Measurements from ENCODE around the gene ANO2.

The ANO2 gene

DNA sequence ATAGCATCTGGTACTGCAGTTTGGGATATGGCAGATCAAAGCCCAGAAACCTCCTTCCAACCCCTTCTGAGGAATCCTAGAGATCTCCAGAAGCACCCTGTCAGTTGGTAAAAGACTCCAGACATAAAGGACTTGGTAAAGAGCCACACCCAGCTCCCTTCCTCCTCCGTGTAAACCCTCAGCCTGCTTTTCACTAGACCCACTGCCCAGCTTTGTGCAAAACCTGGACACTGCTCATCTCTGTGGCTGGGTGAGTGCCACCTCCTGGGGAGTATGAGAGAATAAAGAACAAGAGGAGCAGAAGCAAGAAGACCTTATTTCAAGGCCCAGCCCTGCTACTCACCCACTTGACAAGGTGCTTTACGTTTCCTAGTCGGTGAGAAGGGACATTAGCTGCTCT lies 33.0 kb downstream of the ANO2 start:
- DNase-seq (ENCODE audit: low read depth) = no peak
- TF ChIP-seq, protein P1, sequence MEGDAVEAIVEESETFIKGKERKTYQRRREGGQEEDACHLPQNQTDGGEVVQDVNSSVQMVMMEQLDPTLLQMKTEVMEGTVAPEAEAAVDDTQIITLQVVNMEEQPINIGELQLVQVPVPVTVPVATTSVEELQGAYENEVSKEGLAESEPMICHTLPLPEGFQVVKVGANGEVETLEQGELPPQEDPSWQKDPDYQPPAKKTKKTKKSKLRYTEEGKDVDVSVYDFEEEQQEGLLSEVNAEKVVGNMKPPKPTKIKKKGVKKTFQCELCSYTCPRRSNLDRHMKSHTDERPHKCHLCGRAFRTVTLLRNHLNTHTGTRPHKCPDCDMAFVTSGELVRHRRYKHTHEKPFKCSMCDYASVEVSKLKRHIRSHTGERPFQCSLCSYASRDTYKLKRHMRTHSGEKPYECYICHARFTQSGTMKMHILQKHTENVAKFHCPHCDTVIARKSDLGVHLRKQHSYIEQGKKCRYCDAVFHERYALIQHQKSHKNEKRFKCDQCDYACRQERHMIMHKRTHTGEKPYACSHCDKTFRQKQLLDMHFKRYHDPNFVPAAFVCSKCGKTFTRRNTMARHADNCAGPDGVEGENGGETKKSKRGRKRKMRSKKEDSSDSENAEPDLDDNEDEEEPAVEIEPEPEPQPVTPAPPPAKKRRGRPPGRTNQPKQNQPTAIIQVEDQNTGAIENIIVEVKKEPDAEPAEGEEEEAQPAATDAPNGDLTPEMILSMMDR (IDR thresholded peaks at IDR 0.05; ENCODE audit: insufficient read depth, low read depth, low read length, missing control alignments) = no peak
- H3K4me3 ChIP-seq (ENCODE audit: low read depth, low read length) = no peak overlapping the region

DNA sequence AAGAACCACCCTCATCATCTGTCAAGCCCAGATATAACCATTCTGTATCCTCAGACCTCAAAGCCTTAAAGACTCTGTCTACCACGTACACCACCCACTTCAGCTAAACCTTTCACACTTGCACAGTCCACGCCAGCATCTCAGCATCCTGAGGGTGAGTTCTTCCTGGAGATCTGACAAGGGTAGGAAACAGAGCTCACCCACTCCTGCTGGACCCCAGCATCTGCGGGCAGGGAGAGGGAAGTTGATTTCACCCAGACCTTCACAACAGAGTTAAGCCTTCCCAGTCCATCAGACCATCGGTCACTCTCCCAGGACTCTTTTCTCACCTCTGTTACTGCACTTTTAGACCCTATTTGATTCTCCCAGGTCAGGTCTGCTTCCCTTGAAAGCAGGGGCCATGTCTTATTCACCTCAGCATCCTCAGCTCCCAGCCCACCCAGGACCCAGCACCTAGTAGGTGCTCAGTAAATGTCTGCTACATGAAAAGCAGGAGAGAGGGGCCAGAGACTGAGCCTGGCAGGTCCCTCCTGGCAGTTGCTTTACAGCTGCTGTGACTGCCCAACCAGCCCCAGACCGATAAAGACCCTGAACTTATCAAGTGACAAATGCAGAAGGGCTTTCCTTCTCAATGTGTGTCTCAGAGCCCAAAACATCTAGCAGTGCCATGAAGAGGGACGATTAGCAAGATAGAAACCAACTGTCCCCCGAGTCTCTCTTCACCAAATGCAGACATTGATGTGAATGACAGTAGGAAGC lies 34.1 kb downstream of the ANO2 start:
- TF ChIP-seq, protein P1 (IDR thresholded peaks at IDR 0.05; ENCODE audit: insufficient read depth, low read depth, low read length, missing control alignments) = no peak
- no peak for DNase-seq (ENCODE audit: low read depth)
- no peak overlapping the region for H3K4me3 ChIP-seq (ENCODE audit: low read depth, low read length)

DNA sequence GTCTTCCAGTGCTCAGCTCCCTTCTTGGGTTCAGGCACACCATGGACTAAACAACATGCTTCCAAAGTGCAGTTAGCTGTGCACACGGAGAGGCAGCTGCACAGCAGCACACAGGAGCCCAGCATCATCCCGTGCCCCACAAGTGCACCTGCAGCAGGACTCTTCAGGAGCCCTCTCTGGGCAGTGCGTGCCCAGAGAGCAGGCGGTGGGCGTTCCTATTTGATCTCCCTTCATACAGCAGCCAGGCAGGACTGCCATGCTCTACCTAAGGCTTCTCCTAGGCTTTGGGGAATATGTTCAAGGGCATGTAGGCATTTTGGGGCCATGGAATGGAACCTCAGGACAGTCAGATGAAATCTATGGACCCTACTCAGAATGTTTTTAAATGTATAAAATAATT lies 35.5 kb downstream of the ANO2 start:
- no peak overlapping the region for H3K4me3 ChIP-seq (ENCODE audit: low read depth, low read length)
- TF ChIP-seq, protein P1 (IDR thresholded peaks at IDR 0.05; ENCODE audit: insufficient read depth, low read depth, low read length, missing control alignments) = no peak
- DNase-seq (ENCODE audit: low read depth) = no peak

DNA sequence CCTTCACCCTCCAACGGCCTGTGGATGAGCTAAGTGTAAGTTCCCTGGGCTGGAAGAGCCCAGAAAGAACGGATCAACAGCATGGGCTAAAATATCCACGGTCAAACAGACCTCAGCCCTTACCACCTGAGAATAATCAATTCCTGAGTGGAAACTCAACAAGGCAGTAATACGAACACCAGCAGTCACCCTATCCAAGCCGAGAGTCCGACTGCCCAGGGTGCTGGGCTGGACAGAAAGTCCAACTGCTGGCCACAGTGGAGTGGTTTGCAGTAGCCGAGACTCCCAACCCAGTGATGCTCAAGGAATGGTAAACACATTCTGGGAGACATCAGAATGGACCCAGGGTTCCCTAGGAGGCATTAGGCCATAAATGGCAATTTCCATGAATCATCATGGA lies 36.8 kb downstream of the ANO2 start:
- DNase-seq (ENCODE audit: low read depth) = no peak
- TF ChIP-seq, protein P1 (IDR thresholded peaks at IDR 0.05; ENCODE audit: insufficient read depth, low read depth, low read length, missing control alignments) = no peak
- no peak overlapping the region for H3K4me3 ChIP-seq (ENCODE audit: low read depth, low read length)

DNA sequence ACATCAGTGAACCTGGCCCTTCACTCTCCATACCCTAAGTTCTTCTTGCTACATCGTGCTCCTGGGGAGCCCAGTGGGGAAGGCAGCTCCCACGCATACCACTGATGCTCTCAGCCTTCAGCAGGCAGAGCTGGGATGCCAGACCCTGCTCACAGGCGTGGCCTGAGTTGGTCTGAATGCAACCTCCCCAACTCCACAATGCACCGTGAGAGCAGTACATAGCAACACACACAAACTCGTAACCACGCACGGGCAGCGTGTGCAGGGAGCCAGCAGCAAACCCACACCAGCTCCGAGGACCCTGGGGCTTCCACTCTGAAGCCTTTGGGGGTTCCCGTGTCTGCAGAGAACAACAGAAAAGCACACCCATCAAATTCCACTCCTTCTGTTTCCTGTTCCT lies 37.3 kb downstream of the ANO2 start:
- H3K4me3 ChIP-seq (ENCODE audit: low read depth, low read length) = no peak overlapping the region
- no peak for DNase-seq (ENCODE audit: low read depth)
- TF ChIP-seq, protein P1 (IDR thresholded peaks at IDR 0.05; ENCODE audit: insufficient read depth, low read depth, low read length, missing control alignments) = no peak

DNA sequence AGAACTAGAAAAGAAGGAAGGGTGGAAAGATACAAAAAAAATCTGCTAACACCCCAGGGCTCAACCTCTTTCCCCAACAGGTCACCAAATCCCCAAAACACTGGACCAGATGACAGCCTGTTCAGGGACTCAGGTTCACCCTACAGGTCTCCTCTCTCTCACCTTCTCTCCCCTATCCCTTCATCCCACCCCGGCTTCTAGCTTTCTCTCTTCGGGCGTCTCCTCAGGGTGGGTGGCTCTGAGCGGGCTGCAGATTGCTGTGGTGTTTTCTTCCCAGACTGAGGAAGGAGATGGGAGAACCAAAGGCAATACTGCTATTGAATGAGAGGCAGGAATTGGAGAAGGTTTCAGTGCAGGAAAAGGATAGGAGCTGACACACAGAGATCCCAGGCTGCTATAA lies 39.3 kb downstream of the ANO2 start:
- H3K4me3 ChIP-seq (ENCODE audit: low read depth, low read length) = no peak overlapping the region
- no peak for DNase-seq (ENCODE audit: low read depth)
- TF ChIP-seq, protein P1 (IDR thresholded peaks at IDR 0.05; ENCODE audit: insufficient read depth, low read depth, low read length, missing control alignments) = no peak

DNA sequence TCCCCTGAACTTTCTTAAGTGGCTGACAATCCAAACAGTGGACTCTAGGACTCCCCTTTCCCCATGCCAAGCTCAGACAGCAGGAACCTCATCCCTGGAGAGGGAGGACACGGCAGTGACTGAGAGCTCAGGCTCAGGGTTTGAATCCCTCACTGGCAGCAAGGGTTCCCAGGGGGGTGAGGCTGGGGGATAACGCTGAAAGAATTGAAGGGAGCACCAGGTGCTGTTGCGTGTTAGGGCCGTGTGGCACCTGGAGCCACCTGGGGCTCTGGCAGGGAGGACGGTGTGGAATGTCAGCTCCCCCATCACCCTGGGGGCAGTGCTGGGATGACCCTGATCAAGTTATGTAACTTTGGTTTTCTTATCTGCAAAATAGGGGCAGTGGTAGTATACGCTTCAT lies 40.1 kb downstream of the ANO2 start:
- TF ChIP-seq, protein P1 (IDR thresholded peaks at IDR 0.05; ENCODE audit: insufficient read depth, low read depth, low read length, missing control alignments) = no peak
- no peak for DNase-seq (ENCODE audit: low read depth)
- H3K4me3 ChIP-seq (ENCODE audit: low read depth, low read length) = no peak overlapping the region

Measured in GM12865 (cell line).